Dendritic cell treated with granulocyte-macrophage colony-stimulating factor and Interleukin-4, amounts not matched to agents 40 ng/mL and 50 ng/mL, for 4 days (primary cell): ENCODE data around the gene VSTM2L.

ENCODE experiments used
- H3K27ac Mint-ChIP-seq: one replicate; pipeline ENCODE4 v1.8.0; 2022; ENCODE audit warnings: mild to moderate bottlenecking, mixed read lengths
- H3K27me3 Mint-ChIP-seq: one replicate; pipeline ENCODE4 v1.8.0; 2022; ENCODE audit warnings: mild to moderate bottlenecking, mixed read lengths
- H3K36me3 Mint-ChIP-seq: one replicate; pipeline ENCODE4 v1.8.0; 2022; ENCODE audit warnings: low read depth, mixed read lengths
- H3K4me1 Mint-ChIP-seq: one replicate; pipeline ENCODE4 v1.8.0; 2022; ENCODE audit warnings: low read depth, mixed read lengths
- H3K4me3 Mint-ChIP-seq: one replicate; pipeline ENCODE4 v1.8.0; 2022; ENCODE audit warnings: mild to moderate bottlenecking, moderate library complexity, mixed read lengths
- H3K9me3 Mint-ChIP-seq: one replicate; pipeline ENCODE4 v1.8.0; 2022; ENCODE audit warnings: mixed read lengths
- intact Hi-C: fragments of 100-400 bp; cut with micrococcal nuclease; formaldehyde crosslinking; loops from one replicate; pipeline ENCODE4 v1.15.0; 2022

The VSTM2L gene

DNA sequence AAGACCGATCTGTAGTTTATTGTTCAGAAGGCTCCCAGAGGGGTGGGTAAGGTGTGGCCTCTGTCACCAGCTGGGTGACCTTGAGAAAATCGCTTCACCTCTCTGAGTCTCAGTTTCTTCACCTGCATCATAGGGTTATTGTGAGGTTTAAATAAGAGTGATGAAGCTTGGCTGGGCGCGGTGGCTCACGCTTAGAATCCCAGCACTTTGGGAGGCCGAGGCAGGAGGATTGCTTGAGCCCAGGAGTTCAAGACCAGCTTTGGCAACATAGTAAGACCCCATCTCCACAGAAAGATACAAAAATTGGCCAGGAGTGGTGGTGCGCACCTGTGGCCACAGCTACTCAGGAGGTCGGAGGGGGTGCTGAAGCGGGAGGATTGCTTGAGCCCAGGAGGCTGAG is 36.0 kb downstream of the VSTM2L start:
- H3K27me3 Mint-ChIP-seq, result peaks cover 3% of the 10 kb centered on the region

DNA sequence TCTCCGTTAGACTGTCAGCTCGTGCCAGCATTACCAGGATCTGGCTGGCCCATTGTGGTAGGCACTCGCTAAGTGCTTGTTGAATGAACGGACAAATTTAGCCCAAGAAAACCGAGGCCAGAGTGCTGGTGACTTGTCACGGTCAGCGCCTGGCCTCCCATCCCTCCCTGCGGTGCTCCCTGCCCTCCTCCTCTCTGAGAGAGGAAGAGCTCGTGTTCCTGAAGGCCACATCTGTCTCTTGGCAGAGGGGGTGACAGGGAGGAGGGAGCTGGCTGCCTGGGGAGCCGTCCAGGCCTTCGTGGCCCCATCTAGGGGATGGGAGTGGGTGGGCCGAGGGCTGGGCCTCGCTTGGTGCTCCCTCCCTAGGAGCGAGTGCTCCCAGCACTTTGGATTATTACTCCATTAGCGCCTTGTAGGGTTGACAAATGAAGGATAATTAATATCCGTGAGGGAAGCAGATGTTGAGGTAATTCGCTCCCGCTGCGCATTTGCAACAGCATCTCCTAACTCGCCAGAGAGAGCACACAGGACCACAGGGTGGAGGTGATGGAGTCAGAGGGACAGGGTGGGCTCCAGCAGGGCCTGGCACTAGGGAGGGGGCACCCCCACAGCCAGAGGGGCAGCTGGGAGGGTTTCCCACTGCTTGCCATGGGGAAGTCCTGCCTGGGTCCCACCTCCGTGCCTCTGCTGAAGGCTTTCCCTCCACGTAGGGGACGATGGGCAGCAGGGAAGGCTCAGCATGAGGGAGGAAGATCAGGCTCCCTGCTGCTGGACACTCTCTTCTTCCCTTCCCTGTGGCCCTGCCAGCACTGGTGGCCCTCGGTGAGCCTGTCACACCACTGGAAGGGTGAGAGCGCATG is 37.0 kb downstream of the VSTM2L start:
- H3K4me3 Mint-ChIP-seq, result no peak overlapping the region
- peaks cover 5% of the 10 kb centered on the region for H3K4me1 Mint-ChIP-seq
- no peaks in the 10 kb centered on the region for H3K27me3 Mint-ChIP-seq
- no peak overlapping the region for H3K27ac Mint-ChIP-seq
- intact Hi-C loops, result no loop called here
- H3K36me3 Mint-ChIP-seq, result no peaks in the 10 kb centered on the region
- H3K9me3 Mint-ChIP-seq, result no peaks in the 10 kb centered on the region

More for the DNA sequence above, 36.0 kb downstream of the VSTM2L start:
- intact Hi-C loops, result no loop called here
- H3K4me3 Mint-ChIP-seq, result no peak overlapping the region
- H3K36me3 Mint-ChIP-seq, result no peaks in the 10 kb centered on the region
- H3K27ac Mint-ChIP-seq, result no peak overlapping the region
- H3K4me1 Mint-ChIP-seq, result peaks cover 8% of the 10 kb centered on the region
- no peaks in the 10 kb centered on the region for H3K9me3 Mint-ChIP-seq

- Mint-ChIP-seq H3K36me3 (no peaks in the 10 kb centered on the region), H3K9me3 (no peaks in the 10 kb centered on the region), H3K4me1 (no peaks in the 10 kb centered on the region)
Observed at GRCh38 chr20:37940858-37941257, 37.9 kb downstream of the VSTM2L start.

DNA sequence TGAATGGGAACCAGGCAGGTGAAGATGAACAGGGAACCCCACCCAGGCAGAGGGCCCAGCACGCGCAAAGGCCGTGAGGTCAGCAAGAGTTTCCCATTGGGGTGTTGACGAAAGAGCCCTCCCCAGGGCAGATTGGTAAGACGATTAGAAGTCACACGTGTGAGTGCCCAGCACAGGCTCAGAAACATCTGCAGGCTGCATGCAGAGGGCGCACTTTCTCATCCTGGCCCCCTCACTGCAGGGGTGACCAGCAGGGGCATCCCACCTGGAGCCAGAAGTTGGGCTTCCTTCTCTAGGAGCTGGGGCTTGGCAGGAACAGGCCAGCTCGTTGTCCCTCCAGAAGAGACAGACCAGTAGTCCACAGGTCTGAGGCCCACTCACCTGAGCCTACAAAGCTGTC is 38.4 kb downstream of the VSTM2L start:
- no peaks in the 10 kb centered on the region for H3K36me3 Mint-ChIP-seq

More at GRCh38 chr20:37940858-37941257, 37.9 kb downstream of the VSTM2L start:
- Mint-ChIP-seq H3K4me3 (no peak overlapping the region), H3K27ac (no peak overlapping the region), H3K27me3 (no peaks in the 10 kb centered on the region)
- intact Hi-C loops, result no loop called here

DNA sequence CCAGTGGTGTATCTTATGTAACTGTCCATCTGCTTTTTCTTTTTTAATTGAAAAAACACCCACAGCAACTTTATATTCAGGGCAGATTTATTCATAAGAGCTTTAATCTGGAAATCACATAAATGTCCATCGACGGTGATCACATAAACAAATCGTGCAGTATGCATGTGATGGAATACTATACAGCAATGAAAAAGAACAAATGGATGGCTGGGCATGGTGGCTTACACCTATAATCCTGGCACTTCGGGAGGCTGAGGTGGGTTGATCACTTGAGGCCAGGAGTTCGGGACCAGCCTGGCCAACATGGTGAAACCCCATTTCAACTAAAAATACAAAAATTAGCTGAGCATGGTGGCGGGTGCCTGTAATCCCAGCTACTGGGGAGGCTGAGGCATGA is 39.1 kb downstream of the VSTM2L start:
- H3K4me1 Mint-ChIP-seq, result no peaks in the 10 kb centered on the region

More for the DNA sequence above, 38.4 kb downstream of the VSTM2L start:
- H3K4me3 Mint-ChIP-seq, result no peak overlapping the region
- no peaks in the 10 kb centered on the region for H3K27me3 Mint-ChIP-seq
- H3K4me1 Mint-ChIP-seq, result no peaks in the 10 kb centered on the region
- H3K9me3 Mint-ChIP-seq, result no peaks in the 10 kb centered on the region
- intact Hi-C loops, result no loop called here
- H3K27ac Mint-ChIP-seq, result no peak overlapping the region

DNA sequence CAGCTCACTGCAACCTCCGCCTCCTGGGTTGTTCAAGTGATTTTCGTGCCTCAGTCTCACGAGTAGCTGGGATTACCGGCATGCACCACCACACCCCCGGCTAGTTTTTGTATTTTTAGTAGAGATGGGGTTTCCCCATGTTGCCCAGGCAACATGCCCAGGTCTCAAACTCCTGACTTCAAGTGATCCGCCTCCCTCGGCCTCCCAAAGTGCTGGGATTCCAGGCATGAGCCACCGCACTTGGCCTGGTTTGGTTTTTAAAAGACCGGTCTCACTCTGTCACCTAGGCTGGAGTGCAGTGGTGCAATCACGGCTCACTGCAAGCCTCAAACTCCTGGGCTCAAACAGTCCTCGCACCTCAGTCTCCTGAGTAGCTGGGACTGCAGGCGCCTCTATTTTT is 40.1 kb downstream of the VSTM2L start:
- Mint-ChIP-seq H3K4me1 (no peaks in the 10 kb centered on the region), H3K36me3 (no peaks in the 10 kb centered on the region), H3K27ac (no peak overlapping the region), H3K27me3 (peaks cover 6% of the 10 kb centered on the region), H3K9me3 (no peaks in the 10 kb centered on the region), H3K4me3 (no peak overlapping the region)
- intact Hi-C loops, result no loop called here

More for the DNA sequence above, 39.1 kb downstream of the VSTM2L start:
- Mint-ChIP-seq H3K27ac (no peak overlapping the region), H3K9me3 (no peaks in the 10 kb centered on the region), H3K4me3 (no peak overlapping the region), H3K27me3 (peaks cover 2% of the 10 kb centered on the region), H3K36me3 (no peaks in the 10 kb centered on the region)
- intact Hi-C loops, result no loop called here

DNA sequence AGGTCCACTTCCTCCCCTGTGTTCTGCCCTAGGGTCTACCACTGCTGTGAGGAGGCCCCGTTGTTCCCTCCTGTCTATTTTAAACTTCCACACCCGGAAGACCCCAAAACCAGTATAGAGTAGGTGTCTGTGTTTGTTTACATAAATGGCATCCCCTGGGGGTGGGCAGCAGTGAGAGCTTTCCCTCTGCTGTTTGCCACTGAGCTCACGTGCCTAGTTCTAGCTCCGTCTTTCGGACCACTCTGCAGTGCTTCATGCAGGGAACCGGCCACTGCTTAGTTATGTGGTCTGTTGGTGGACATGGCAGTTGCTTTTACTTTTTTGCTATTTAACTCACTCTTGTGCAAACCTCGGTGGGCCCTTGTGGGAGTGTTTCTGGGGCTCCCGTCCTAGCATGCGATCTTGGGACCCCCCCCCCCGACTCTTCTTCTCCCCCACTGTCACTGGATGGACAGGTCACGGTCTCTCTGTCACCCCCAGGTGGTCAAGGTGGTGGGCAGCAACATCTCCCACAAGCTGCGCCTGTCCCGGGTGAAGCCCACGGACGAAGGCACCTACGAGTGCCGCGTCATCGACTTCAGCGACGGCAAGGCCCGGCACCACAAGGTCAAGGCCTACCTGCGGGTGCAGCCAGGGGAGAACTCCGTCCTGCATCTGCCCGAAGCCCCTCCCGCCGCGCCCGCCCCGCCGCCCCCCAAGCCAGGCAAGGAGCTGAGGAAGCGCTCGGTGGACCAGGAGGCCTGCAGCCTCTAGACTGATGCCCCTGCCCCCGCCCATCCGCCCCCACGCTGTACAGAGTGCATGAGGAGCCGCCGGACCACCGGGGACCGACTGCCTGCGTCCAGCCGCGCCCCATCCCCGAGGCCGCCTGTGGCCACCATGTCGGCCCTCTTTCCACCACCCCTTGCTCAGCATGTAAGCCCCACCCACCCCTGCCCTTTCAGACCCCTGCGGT is 40.9 kb downstream of the VSTM2L start:
- intact Hi-C loops, result no loop called here
- Mint-ChIP-seq H3K27ac (no peak overlapping the region), H3K4me1 (no peaks in the 10 kb centered on the region), H3K36me3 (no peaks in the 10 kb centered on the region), H3K9me3 (no peaks in the 10 kb centered on the region), H3K27me3 (peaks cover 6% of the 10 kb centered on the region), H3K4me3 (no peak overlapping the region)

GRCh38 chr20:37944456-37944981 is 41.6 kb downstream of the VSTM2L start:
- H3K27me3 Mint-ChIP-seq, result peaks cover 6% of the 10 kb centered on the region
- intact Hi-C loops, result no loop called here
- H3K9me3 Mint-ChIP-seq, result no peaks in the 10 kb centered on the region
- H3K36me3 Mint-ChIP-seq, result no peaks in the 10 kb centered on the region
- no peak overlapping the region for H3K4me3 Mint-ChIP-seq
- H3K27ac Mint-ChIP-seq, result no peak overlapping the region
- H3K4me1 Mint-ChIP-seq, result no peaks in the 10 kb centered on the region

DNA sequence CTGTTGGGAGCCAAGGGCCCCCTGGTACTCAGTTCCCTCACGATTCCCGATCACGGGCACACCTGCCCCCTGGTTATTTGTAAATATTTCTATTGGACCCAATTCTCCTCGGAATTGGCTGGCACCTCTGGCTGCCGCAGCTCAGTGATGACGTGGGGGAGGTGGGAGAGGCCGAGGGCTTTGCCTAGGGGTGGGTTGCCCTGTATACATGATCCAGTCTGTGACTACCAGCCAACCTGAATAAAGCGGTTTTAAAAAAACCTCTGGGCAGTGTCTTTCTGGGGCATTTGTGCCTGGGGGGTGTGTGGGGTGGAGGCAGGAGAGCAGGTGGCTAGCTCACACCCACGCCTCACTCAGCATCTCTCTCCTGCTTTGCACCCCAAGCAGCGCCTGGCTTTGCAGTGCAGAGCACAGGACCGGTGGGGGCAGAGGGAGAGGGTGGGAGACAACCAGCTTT is 42.2 kb downstream of the VSTM2L start:
- no peak overlapping the region for H3K27ac Mint-ChIP-seq
- no peaks in the 10 kb centered on the region for H3K36me3 Mint-ChIP-seq
- peaks cover 6% of the 10 kb centered on the region for H3K27me3 Mint-ChIP-seq
- intact Hi-C loops, result no loop called here
- no peak overlapping the region for H3K4me3 Mint-ChIP-seq
- no peaks in the 10 kb centered on the region for H3K9me3 Mint-ChIP-seq
- H3K4me1 Mint-ChIP-seq, result no peaks in the 10 kb centered on the region

GRCh38 chr20:37946946-37947345 is 44.0 kb downstream of the VSTM2L start:
- H3K27me3 Mint-ChIP-seq, result peaks cover 6% of the 10 kb centered on the region
- H3K9me3 Mint-ChIP-seq, result no peaks in the 10 kb centered on the region
- no peak overlapping the region for H3K4me3 Mint-ChIP-seq
- H3K4me1 Mint-ChIP-seq, result no peaks in the 10 kb centered on the region
- no peak overlapping the region for H3K27ac Mint-ChIP-seq
- intact Hi-C loops, result no loop called here
- no peaks in the 10 kb centered on the region for H3K36me3 Mint-ChIP-seq

DNA sequence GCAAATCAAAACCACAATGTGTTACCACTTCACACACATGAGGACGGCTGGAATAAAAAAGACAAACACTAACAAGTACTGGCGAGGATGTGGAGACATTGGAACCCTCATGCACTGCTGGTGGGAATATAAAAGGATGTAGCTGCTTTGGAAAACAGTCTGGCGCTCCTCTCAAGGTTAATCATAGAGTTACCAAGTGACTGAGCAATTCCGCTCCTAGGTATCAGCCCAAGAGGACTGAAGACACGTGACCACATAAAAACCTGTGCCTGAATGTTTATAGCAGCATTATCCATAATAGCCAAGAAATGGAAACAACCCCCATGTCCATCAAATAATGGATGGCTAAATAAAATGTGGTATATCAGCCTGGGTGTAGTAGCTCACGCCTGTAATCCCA is 45.0 kb downstream of the VSTM2L start:
- Mint-ChIP-seq H3K36me3 (no peaks in the 10 kb centered on the region), H3K4me1 (no peaks in the 10 kb centered on the region), H3K27ac (no peak overlapping the region), H3K27me3 (peaks cover 6% of the 10 kb centered on the region), H3K4me3 (no peak overlapping the region), H3K9me3 (no peaks in the 10 kb centered on the region)
- intact Hi-C loops, result no loop called here

- H3K4me1 Mint-ChIP-seq, result no peaks in the 10 kb centered on the region
- no peaks in the 10 kb centered on the region for H3K36me3 Mint-ChIP-seq
- H3K27me3 Mint-ChIP-seq, result peaks cover 6% of the 10 kb centered on the region
- H3K27ac Mint-ChIP-seq, result no peak overlapping the region
- intact Hi-C loops, result no loop called here
- H3K9me3 Mint-ChIP-seq, result no peaks in the 10 kb centered on the region
- H3K4me3 Mint-ChIP-seq, result no peak overlapping the region
Observed at GRCh38 chr20:37948956-37949355, 46.0 kb downstream of the VSTM2L start.

DNA sequence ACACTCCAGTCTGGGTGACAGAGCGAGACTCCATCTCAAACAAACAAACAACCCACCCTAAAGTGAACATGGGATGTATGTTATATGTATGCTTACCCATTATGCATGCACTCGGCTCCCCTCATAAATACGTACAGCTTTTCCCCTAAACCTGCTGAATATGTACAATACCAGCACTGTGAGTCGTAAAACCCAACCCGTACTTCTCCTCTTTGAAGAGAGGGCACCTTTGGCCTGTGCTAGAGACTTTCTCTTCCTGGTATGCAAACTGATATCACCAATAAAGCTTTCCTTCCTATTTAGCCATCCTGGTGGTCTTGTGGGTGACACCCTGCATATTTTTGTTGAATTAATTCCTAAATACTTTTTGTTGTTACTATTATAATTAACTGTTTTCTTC is 51.3 kb downstream of the VSTM2L start:
- no peak overlapping the region for H3K4me3 Mint-ChIP-seq
- no peaks in the 10 kb centered on the region for H3K36me3 Mint-ChIP-seq
- peaks cover 23% of the 10 kb centered on the region for H3K27me3 Mint-ChIP-seq
- H3K27ac Mint-ChIP-seq, result no peak overlapping the region
- no peaks in the 10 kb centered on the region for H3K4me1 Mint-ChIP-seq
- intact Hi-C loops, result no loop called here
- no peaks in the 10 kb centered on the region for H3K9me3 Mint-ChIP-seq

- no peaks in the 10 kb centered on the region for H3K9me3 Mint-ChIP-seq
- no peak overlapping the region for H3K27ac Mint-ChIP-seq
- no peaks in the 10 kb centered on the region for H3K36me3 Mint-ChIP-seq
- no peaks in the 10 kb centered on the region for H3K4me1 Mint-ChIP-seq
- intact Hi-C loops, result no loop called here
- H3K27me3 Mint-ChIP-seq, result peaks cover 23% of the 10 kb centered on the region
- H3K4me3 Mint-ChIP-seq, result no peak overlapping the region
Observed at GRCh38 chr20:37954626-37955025, 51.7 kb downstream of the VSTM2L start.
